HepG2 (cell line): ENCODE results near the gene SMIM43. TPM values are rescaled to one million over a fixed set of nuclear protein-coding genes. Genes with fewer than 3 reads are reported as not detected.

ENCODE experiments used
- BHLHE40 ChIP-seq: IDR thresholded peaks from 2 replicates; pipeline ENCODE4 v1.6.1; 2011; ENCODE audit warnings: low read length, improper control_type of control experiment
- GATAD1 ChIP-seq: IDR thresholded peaks from 2 replicates; pipeline ENCODE4 v1.6.1; 2016; ENCODE audit warnings: missing genetic modification reagents, missing compliant biosample characterization
- POGZ ChIP-seq: sonication (generic); formaldehyde crosslinking; IDR thresholded peaks from 2 replicates; pipeline ENCODE4 v1.4.0; 2020; ENCODE audit warnings: mild to moderate bottlenecking, missing genetic modification reagents
- SMC3 ChIP-seq: IDR thresholded peaks from 2 replicates; pipeline ENCODE4 v1.6.1; 2011; ENCODE audit warnings: low read length, improper control_type of control experiment
- ZBTB42 ChIP-seq: sonication (generic); formaldehyde crosslinking; IDR thresholded peaks from 2 replicates; pipeline ENCODE4 v1.5.0; 2020; ENCODE audit warnings: mild to moderate bottlenecking, missing genetic modification reagents
- ZNF143 ChIP-seq: sonication (generic); formaldehyde crosslinking; IDR thresholded peaks from 2 replicates; pipeline ENCODE4 v1.4.0; 2020; ENCODE audit warnings: missing genetic modification reagents
- polyA plus RNA-seq, 8 experiments: library from polyadenylated mRNA; depleted of rRNA in 3 of 8; stranded (reverse) in 7 of 8; unstranded in 1 of 8; fragments of >200 nt; fragmentation: Illumina TruSeq in 4 of 8; extraction: Trizol in 4 of 8; gene quantifications; 2 replicates each; pipeline versions ENCODE4 v1.2.1 to v1.2.3, GENCODE V29; 2011 to 2016; ENCODE audit warnings: low read depth in 4 of 8, missing spikeins in 1 of 8, mixed read lengths in 1 of 8; ENCODE audit not compliant: insufficient read depth in 1 of 8
- total RNA-seq, 5 experiments: library from RNA; depleted of rRNA; stranded (reverse); fragments of >200 nt; fragmentation: Illumina TruSeq; extraction: Trizol; gene quantifications; 2 replicates each; pipeline ENCODE4 v1.2.3, GENCODE V29; 2016; ENCODE audit warnings: low read depth in 1 of 5
- TF ChIP-seq, protein P1 (sequence below), 2 experiments: sonication (generic) in 1 of 2; formaldehyde crosslinking in 1 of 2; IDR thresholded peaks; 2 replicates each; pipeline versions ENCODE4 v1.4.0 to v1.6.1; 2018 to 2020; ENCODE audit warnings: missing genetic modification reagents in 2 of 2, borderline replicate concordance in 1 of 2, low read depth in 1 of 2, mild to moderate bottlenecking in 1 of 2, missing biosample characterization in 1 of 2
- TF ChIP-seq, protein P2 (sequence below): sonication (generic); formaldehyde crosslinking; IDR thresholded peaks from 2 replicates; pipeline ENCODE4 v1.5.0; 2020; ENCODE audit warnings: mild to moderate bottlenecking, missing genetic modification reagents, borderline replicate concordance
- TF ChIP-seq, protein P3 (sequence below): sonication (generic); formaldehyde crosslinking; conservative IDR thresholded peaks from 2 replicates; pipeline ENCODE4 v1.4.0; 2020; ENCODE audit warnings: mild to moderate bottlenecking, missing genetic modification reagents, moderate library complexity

SMIM43 gene
- total and polyA plus RNA-seq, 2 of the 13 experiments (the other 11 are each of a cell fraction or from before 2014, with no cell fraction given): not detected

GRCh38 chr4:121794505-121795188 is 29.7 kb upstream of the SMIM43 start (continued):
- TF ChIP-seq, protein P1, sequence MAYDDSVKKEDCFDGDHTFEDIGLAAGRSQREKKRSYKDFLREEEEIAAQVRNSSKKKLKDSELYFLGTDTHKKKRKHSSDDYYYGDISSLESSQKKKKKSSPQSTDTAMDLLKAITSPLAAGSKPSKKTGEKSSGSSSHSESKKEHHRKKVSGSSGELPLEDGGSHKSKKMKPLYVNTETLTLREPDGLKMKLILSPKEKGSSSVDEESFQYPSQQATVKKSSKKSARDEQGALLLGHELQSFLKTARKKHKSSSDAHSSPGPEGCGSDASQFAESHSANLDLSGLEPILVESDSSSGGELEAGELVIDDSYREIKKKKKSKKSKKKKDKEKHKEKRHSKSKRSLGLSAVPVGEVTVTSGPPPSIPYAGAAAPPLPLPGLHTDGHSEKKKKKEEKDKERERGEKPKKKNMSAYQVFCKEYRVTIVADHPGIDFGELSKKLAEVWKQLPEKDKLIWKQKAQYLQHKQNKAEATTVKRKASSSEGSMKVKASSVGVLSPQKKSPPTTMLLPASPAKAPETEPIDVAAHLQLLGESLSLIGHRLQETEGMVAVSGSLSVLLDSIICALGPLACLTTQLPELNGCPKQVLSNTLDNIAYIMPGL (CRISPR knock-in tag; IDR thresholded peaks at IDR 0.05; ENCODE audit: borderline replicate concordance in 1 of 2, low read depth in 1 of 2): no peak
- TF ChIP-seq POGZ: peak; percentile 41; the same call in 1 of the 2 replicates
- TF ChIP-seq ZNF143 (CRISPR knock-in tag): peak; percentile 64
- no peak for TF ChIP-seq BHLHE40
- TF ChIP-seq ZBTB42 (CRISPR knock-in tag): no peak
- TF ChIP-seq, protein P2, sequence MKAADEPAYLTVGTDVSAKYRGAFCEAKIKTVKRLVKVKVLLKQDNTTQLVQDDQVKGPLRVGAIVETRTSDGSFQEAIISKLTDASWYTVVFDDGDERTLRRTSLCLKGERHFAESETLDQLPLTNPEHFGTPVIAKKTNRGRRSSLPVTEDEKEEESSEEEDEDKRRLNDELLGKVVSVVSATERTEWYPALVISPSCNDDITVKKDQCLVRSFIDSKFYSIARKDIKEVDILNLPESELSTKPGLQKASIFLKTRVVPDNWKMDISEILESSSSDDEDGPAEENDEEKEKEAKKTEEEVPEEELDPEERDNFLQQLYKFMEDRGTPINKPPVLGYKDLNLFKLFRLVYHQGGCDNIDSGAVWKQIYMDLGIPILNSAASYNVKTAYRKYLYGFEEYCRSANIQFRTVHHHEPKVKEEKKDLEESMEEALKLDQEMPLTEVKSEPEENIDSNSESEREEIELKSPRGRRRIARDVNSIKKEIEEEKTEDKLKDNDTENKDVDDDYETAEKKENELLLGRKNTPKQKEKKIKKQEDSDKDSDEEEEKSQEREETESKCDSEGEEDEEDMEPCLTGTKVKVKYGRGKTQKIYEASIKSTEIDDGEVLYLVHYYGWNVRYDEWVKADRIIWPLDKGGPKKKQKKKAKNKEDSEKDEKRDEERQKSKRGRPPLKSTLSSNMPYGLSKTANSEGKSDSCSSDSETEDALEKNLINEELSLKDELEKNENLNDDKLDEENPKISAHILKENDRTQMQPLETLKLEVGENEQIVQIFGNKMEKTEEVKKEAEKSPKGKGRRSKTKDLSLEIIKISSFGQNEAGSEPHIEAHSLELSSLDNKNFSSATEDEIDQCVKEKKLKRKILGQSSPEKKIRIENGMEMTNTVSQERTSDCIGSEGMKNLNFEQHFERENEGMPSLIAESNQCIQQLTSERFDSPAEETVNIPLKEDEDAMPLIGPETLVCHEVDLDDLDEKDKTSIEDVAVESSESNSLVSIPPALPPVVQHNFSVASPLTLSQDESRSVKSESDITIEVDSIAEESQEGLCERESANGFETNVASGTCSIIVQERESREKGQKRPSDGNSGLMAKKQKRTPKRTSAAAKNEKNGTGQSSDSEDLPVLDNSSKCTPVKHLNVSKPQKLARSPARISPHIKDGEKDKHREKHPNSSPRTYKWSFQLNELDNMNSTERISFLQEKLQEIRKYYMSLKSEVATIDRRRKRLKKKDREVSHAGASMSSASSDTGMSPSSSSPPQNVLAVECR: peak; percentile 20; the same call in 1 of the 2 replicates
- no peak for TF ChIP-seq SMC3
- 0 out of 2 replicates have a peak, but pooled peaks have one; percentile 18 for TF ChIP-seq GATAD1 (CRISPR knock-in tag)
- TF ChIP-seq, protein P3, sequence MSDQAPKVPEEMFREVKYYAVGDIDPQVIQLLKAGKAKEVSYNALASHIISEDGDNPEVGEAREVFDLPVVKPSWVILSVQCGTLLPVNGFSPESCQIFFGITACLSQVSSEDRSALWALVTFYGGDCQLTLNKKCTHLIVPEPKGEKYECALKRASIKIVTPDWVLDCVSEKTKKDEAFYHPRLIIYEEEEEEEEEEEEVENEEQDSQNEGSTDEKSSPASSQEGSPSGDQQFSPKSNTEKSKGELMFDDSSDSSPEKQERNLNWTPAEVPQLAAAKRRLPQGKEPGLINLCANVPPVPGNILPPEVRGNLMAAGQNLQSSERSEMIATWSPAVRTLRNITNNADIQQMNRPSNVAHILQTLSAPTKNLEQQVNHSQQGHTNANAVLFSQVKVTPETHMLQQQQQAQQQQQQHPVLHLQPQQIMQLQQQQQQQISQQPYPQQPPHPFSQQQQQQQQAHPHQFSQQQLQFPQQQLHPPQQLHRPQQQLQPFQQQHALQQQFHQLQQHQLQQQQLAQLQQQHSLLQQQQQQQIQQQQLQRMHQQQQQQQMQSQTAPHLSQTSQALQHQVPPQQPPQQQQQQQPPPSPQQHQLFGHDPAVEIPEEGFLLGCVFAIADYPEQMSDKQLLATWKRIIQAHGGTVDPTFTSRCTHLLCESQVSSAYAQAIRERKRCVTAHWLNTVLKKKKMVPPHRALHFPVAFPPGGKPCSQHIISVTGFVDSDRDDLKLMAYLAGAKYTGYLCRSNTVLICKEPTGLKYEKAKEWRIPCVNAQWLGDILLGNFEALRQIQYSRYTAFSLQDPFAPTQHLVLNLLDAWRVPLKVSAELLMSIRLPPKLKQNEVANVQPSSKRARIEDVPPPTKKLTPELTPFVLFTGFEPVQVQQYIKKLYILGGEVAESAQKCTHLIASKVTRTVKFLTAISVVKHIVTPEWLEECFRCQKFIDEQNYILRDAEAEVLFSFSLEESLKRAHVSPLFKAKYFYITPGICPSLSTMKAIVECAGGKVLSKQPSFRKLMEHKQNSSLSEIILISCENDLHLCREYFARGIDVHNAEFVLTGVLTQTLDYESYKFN: peak; percentile 32; the same call in 1 of the 2 replicates
